GM12891 (cell line): ENCODE measurements around the gene GFRA1.

Experiments
- DNase-seq: peaks from one replicate; pipeline ENCODE4 v3.0.0; 2011; ENCODE audit warnings: low spot score; ENCODE audit not compliant: insufficient read length
- FAIRE-seq: peaks from 2 replicates; lab custom pipeline; 2011; peaks lifted over from hg19 to GRCh38; lab: Jason Lieb, UNC
- PAX5 ChIP-seq: IDR thresholded peaks from 2 replicates; pipeline ENCODE4 v1.6.1; 2011; ENCODE audit warnings: low read length, moderate library complexity, mild to moderate bottlenecking; ENCODE audit not compliant: insufficient read depth, severe bottlenecking
- POLR2A ChIP-seq: IDR thresholded peaks from 2 replicates; pipeline ENCODE4 v1.6.1; 2011; ENCODE audit warnings: low read depth, low read length, control low read depth
- POLR2AphosphoS5 ChIP-seq: IDR thresholded peaks from 2 replicates; pipeline ENCODE4 v1.6.1; 2011; ENCODE audit warnings: low read depth, low read length, control low read depth
- POU2F2 ChIP-seq: IDR thresholded peaks from 2 replicates; pipeline ENCODE4 v1.6.1; 2011; ENCODE audit warnings: low read depth, mild to moderate bottlenecking, control low read depth, low read length, moderate library complexity
- SPI1 ChIP-seq: IDR thresholded peaks from 2 replicates; pipeline ENCODE4 v1.6.1; 2011; ENCODE audit warnings: low read depth, low read length, control low read depth
- TAF1 ChIP-seq: IDR thresholded peaks from 2 replicates; pipeline ENCODE4 v1.6.1; 2011; ENCODE audit warnings: low read depth, low read length, control low read depth

GFRA1 gene

GRCh38 chr10:116271593-116272439 is 1.2 kb downstream of the GFRA1 start:
- FAIRE-seq (no peak), DNase-seq (no peak)
- TF ChIP-seq POLR2A (no peak), SPI1 (no peak), TAF1 (no peak), PAX5 (no peak), POLR2AphosphoS5 (no peak), POU2F2 (no peak)

- TF ChIP-seq POU2F2 (no peak), PAX5 (no peak), SPI1 (no peak), POLR2A (no peak), POLR2AphosphoS5 (no peak)
- DNase-seq (no peak), FAIRE-seq (no peak)
Measured at GRCh38 chr10:116270771-116271592, 2.0 kb downstream of the GFRA1 start.

DNA sequence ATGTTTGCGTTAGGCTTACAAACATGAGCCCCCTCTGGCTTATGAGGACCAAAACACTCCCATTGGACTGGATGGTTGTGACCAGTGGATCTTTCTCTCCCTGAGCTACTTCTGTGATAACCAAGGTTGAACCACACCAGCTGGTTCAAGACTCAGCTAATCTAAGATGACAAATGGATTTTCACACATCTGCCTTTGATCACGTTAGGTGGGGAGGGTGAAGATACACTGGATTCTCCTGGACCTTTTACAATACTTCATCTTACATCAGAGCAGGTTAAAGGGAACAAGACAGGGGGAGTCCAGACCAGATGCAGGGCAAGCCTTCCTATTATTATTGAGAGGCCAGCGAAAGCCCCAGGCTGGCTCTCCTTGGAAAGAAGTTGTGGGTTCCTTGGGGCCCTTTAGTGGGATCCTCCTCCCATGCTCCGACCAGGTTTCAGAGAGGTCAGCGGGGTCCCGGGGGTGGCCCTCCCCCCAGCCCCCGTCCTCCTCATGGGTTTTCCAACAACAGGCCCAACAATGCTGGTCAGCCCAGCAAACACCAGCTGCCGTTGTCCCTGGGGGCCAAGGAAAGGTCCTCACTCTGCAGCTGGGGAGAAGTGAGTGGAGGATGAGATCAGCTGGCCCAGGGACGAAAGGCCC is 2.8 kb downstream of the GFRA1 start:
- TF ChIP-seq POU2F2 = no peak
- TF ChIP-seq SPI1 = no peak
- FAIRE-seq = no peak
- DNase-seq = no peak

- FAIRE-seq (no peak), DNase-seq (no peak)
- no peak for TF ChIP-seq POLR2AphosphoS5
- no peak for TF ChIP-seq PAX5
- TF ChIP-seq POU2F2 = no peak
- TF ChIP-seq POLR2A = no peak
- no peak for TF ChIP-seq TAF1
- no peak for TF ChIP-seq SPI1
Measured at GRCh38 chr10:116269619-116270018, 3.4 kb downstream of the GFRA1 start.

- TF ChIP-seq POLR2AphosphoS5 = no peak
- TF ChIP-seq PAX5 = no peak
- TF ChIP-seq TAF1 = no peak
- TF ChIP-seq POLR2A = no peak
- no peak for TF ChIP-seq SPI1
- TF ChIP-seq POU2F2 = no peak
- no peak for FAIRE-seq
- no peak for DNase-seq
Measured at GRCh38 chr10:116268976-116269375, 4.0 kb downstream of the GFRA1 start.

DNA sequence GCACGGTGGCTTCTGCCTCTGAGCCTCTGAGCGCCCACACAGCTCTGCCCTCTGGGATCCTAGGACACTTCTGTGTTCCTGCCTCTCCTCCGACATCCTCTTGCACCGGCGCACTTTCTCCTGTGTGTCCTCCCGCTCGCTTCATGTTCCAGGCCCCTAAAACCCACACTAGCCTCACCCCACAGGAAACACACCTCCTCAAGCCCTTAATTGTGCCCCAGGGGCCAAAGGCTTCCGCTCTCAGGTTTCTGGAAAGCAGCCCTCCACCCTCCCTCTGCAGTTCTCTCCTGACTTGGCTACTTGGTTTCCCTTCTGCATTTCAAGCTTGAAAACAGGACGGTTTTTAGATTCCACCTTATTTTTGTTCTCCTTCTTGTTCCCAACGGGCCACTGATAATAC is 7.3 kb downstream of the GFRA1 start:
- FAIRE-seq = no peak
- no peak for DNase-seq
- no peak for TF ChIP-seq POU2F2
- TF ChIP-seq POLR2A = no peak
- no peak for TF ChIP-seq TAF1

DNA sequence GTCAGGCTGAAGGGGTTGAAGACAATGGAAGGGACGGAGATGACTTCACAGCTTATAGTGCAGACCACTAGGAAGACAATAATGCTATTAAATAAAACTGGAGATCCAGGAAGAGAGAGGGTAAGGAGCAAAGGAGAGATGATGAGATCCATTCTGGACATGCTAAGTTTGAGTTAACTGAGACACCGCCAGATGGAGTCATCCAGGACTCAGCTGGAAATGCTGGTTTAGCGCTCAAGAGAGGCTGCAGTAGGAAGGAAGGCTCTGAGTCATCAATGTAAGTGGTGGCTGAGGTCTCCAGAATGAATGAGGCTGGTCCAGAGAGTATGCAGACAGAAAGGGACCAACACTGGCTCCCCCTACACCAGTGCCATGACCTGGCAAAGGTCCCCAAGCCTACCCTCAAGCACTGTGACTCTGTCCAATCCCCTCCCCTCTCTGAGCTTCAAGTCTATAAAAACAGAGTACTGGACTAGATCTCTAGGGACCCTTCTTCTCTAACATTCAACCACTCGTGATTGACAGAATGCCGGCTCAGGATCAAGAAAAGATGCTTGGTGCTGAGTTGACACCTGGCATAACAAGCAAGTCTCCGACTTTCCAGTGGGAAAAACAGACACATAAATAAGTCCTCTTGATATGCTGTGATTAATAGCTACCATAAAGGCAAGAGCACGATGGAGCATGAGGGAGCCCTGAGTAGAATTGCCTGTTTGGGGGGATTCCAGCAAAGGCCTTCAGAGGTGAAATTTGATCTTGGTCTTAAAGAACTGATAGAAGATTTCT is 8.9 kb downstream of the GFRA1 start:
- TF ChIP-seq SPI1 (no peak), POLR2AphosphoS5 (no peak), TAF1 (no peak), PAX5 (no peak), POLR2A (no peak), POU2F2 (no peak)
- FAIRE-seq = no peak
- no peak for DNase-seq

GRCh38 chr10:116262678-116263077 is 10.3 kb downstream of the GFRA1 start:
- no peak for TF ChIP-seq PAX5
- TF ChIP-seq POLR2A = no peak
- TF ChIP-seq POU2F2 = no peak
- TF ChIP-seq SPI1 = no peak
- no peak for TF ChIP-seq POLR2AphosphoS5
- TF ChIP-seq TAF1 = no peak
- DNase-seq (no peak), FAIRE-seq (no peak)

- no peak for FAIRE-seq
- TF ChIP-seq SPI1 (no peak), TAF1 (no peak), PAX5 (no peak), POU2F2 (no peak), POLR2AphosphoS5 (no peak), POLR2A (no peak)
Measured at GRCh38 chr10:116260599-116260998, 12.4 kb downstream of the GFRA1 start.

More at GRCh38 chr10:116260599-116260998, 12.4 kb downstream of the GFRA1 start:
- DNase-seq = no peak
